Stimulated activated CD4-positive, alpha-beta T cell treated with anti-CD3 and anti-CD28 coated beads, Interleukin-1b, Interleukin-23, amount 100 ng/mL, for 4 hours (primary cell): ENCODE data around the gene ARHGEF7.

Experiments used
- DNase-seq, 2 donors: peaks; one replicate each; pipeline ENCODE4 v3.0.0-alpha.2; 2020; ENCODE audit warnings: low read depth in 2 of 2

The ARHGEF7 gene

DNA sequence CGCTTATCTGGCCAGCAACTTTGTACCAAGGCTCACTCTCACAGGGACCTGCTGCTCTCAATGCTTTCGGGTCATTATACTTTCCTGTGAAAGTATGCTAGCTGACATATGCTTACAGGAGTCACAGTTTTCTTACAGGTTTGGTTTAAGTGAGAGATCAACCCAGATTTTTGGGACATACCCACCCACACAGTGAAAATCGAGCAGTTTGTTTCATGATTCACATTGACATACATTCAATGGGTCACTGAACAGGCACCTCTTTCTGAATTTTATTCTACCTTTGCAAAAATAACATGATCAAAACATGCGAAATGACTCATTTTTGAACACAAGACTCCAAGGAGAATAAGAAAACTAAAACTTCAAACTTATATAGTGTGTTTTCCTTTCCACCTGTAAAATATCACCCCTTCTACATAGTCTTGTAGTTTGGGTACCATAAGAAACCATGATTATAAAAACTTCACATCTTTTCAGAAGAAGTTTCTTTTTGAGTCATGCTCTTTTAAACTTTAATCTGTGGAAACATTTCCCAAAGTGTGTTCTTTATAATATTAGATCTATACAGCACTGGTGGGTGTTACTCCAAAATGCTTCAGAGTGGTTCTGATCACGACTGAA, 161.0 kb downstream of the ARHGEF7 start:
- DNase-seq: no peak

- no peak for DNase-seq
These were observed 163.1 kb downstream of the ARHGEF7 start for GRCh38 chr13:111278258-111278657.

DNA sequence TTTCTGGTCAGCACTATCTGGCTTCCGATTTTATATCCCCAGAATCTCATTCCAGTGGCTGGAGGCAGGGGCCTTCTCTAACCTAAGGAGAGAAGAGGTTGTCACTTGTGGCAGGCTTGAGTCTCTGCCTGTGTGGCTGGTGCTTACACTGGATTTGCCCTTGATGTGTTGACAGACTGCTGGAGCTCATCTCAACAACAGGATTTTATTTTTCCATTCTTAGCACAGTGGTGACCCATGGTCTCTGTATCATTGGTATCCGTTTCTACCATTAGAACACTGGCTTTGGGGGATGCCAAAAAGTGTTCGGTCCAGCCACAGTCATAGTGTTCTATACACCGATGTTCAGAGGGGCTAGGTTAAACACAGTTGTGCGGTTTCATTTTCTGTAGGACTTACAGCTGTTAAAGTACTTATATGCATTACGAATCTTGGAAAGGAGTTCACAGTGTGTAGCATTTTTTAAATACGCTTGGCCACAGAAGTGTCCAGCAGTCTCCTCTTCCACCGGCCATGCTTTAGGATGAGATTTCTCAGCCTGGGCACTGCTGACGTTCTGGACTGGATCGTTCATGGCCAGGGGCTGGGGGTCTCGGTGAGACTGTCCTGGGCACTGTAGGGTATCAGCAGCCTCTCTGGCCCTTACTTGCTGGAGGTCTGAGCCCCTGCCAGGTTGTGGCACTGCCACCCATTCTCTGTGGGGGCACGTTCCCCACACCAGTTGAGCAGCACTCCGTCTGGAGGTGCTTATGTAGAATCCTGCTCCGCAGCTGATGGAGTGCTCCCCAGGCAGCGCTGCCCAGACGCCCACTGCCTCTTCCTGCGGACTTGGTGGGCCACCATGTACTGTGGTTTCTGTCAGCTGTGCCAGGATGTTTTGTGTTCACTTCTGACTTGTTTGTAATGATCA, 163.9 kb downstream of the ARHGEF7 start:
- no peak for DNase-seq

DNA sequence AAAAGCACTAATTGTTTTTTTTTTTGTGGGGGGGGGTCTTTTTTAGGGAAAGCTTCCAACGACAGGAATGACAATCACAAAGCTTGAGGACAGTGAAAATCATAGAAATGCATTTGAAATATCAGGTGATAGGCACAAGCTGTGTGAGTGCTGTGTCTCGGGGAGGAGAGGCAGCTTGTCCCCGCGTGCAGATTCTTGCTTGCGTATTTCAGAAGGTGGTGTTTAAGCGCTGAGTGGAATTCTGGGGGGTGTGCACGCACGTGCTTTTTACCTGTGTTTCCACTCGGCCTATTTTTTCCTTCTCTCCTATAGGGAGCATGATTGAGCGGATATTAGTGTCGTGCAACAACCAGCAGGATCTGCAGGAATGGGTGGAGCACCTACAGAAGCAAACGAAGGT, 165.1 kb downstream of the ARHGEF7 start:
- no peak for DNase-seq

DNA sequence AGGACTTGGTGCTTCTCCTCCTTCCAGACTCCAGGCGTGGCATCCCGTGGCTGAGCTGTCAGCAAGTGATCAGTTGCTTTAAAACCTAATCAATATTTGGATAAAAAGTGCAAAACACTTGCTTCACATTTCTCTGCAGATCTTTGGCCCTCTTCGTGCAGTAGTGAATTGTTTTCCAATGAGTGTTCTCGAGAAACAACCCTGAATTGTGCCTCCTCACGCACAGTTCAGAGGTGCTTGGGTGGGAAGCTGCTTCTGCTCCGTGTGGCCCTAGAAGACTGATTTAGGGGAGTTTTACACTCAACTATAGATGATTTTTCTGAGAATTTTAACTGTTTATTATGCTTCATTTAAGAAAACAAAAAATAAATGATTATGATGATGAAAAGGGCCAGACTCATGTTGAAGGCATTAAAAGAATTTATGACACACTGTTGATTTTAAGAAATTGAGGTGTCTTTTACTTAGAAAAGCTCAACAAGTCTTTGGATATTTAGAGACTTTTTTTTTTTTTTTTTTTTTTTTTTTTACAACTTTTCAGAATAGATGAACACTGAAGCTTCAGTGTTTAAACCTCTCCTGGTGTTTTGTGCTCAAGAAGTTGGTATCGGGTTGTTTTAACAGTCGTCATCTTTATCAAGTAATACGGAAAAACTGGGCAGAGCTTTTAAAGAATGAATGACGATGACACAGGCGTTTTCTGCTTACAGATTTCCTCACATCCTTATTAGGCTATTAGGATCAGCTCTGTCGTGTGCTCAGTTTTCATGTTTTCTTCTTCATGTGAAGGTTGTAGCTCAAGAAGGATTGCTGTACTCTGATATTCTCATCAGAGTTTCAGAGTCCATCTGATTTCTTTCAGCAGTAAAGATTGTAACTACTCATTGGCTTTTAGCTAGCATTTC, 165.8 kb downstream of the ARHGEF7 start:
- no peak for DNase-seq

DNA sequence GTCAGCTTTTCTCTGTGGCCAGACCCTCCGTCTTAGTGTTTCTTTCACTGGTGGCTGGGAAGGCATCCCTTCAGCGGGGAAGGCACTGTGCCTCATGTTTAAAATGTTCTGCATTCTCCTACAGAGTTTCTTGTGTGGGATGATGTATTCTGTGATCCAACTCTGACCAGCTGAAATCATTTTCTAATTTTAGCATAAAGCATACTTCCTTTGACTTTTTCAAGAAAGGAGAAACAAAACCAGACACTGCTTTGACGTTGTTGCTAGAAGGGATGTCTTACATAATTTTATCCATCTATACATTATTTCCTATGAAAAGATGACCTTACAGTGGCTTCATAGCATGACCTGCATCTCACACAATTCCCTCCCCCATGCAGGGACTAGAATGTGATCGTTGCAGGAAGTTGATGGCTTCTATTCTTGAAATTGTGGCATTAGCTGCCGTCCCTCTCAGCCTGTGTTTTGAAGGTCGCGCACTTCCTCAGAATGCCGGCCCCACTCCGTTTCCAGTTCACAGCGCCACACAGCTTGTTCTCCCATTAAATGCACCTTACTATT, 166.7 kb downstream of the ARHGEF7 start:
- no peak for DNase-seq

GRCh38 chr13:111282425-111282824, 167.3 kb downstream of the ARHGEF7 start:
- DNase-seq: no peak

- no peak for DNase-seq
These were observed 167.9 kb downstream of the ARHGEF7 start for GRCh38 chr13:111282997-111283396.

GRCh38 chr13:111283457-111283856, 168.3 kb downstream of the ARHGEF7 start:
- DNase-seq: no peak

DNA sequence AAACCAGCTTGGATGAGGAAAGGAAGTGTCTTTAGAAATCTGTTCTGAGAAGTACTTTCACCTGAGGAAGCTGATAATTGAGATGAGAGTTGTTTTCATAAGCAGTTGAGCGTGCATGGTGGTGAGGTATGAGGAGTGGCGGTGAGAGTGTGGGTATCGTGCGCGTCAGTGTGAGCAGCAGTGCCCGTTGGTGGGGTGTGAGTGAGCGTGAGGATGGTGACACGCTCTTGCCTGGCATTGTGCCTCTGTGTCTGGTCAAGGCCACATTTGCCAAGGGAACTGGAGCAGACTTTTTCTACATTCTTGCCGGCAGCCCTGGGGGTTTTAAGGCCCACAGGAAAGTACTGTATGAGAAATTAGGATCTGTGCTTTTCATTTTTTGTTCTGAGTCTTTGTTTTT, 168.9 kb downstream of the ARHGEF7 start:
- no peak for DNase-seq

- no peak for DNase-seq
These were observed 169.5 kb downstream of the ARHGEF7 start for GRCh38 chr13:111284565-111284964.

- no peak for DNase-seq
These were observed 171.1 kb downstream of the ARHGEF7 start for GRCh38 chr13:111286162-111286561.

DNA sequence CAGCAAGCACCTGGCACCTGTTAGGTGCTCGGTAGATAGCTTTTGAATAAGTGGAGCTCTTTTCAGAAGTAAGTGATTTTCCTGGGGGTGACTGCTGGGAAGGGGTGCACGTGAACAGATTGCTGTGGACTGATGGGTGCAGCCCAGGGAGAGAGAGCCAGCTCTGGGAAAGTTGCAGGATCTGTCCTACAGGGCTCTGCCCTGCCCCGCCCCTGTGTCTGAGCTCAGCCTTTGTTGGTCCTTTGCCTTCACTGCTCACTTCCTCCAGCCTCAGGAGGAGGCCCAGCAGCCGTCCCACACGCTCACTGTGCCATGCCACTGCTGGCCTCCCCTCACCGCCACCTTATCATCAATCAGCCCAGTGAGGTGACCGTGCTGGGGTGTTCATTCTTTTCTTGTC, 171.6 kb downstream of the ARHGEF7 start:
- no peak for DNase-seq

GRCh38 chr13:111287201-111287600, 172.1 kb downstream of the ARHGEF7 start:
- no peak for DNase-seq

- no peak for DNase-seq
These were observed 173.2 kb downstream of the ARHGEF7 start for GRCh38 chr13:111288276-111288675.

GRCh38 chr13:111289251-111289650, 174.1 kb downstream of the ARHGEF7 start:
- no peak for DNase-seq

DNA sequence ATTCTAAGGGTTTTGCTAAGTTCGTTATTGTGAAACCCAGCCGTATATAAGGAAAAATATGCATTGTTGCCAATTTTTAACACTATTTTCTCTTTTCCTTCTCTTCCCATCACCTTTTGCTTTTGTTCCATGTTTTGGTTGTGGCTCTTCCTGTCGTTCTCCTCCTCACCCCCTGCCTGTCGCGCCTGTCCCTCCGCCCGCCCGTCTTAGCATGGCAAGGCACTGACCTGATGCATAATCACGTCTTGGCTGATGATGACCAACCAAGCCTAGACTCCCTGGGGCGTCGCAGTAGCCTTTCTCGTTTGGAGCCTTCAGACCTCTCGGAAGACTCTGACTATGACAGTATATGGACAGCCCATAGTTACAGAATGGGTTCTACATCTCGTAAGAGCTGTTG, 176.8 kb downstream of the ARHGEF7 start:
- DNase-seq: no peak

DNA sequence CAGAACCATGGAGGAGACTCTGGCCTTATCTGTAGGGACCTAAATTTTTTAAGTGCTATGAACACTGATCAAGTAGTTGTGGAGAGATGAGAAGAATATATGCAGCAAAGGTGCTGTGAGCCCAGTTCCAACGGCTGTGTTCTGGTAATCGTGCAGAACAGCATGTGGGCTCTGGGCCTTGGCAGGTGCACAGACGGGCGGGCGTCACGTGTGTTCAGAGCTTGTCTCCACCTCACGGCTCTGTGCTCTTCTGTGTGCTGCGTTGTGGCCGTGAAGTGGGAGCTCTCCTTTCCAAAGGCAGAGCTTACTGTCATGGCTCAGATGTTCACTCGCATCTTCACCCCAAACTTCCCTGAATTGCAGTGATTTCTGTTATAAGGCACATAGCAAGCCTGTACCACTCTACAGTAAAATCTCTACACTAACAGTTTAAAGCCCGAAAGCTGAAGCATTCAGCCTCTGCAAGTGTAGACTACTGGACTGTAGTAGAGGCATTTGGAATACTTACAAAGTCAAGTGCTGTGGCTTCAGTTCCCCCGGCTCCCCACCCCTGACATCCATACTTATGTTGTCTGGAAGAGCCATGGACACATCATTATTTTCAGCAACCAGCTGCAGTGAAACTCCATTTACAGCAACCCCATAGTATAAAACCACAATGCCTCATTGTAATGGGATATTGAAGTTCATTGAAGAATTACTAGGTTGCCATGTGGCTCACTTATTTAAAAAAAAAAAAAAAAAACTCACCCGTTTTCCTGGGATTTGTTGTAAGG, 177.8 kb downstream of the ARHGEF7 start:
- DNase-seq: no peak

DNA sequence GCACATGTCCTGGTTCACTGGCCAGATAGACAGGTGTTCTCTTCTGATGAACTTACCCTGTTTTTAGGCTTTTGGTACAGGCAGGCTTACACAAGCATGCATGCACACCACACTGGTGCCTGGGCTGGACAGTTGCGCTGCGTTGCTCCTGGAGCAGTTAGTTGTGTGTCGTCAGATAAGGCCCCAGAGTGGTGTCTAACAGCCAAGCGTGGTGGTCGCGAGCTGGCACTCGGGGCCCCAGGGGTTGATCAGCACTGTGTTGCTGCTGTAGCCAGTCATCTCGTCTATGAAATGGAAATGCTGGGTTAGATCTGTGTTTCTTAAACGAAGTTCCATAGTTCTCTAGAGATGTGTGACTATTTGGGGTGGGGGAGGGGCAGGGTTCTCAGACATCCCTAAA, 180.8 kb downstream of the ARHGEF7 start:
- DNase-seq: no peak

- DNase-seq: no peak
These were observed 181.3 kb downstream of the ARHGEF7 start for GRCh38 chr13:111296417-111296816.
